Mesenchymal stem cell (in vitro differentiated cells and primary cell): ENCODE results near the gene RPL10A. TPM values are rescaled to one million over a fixed set of nuclear protein-coding genes. Genes with fewer than 3 reads are reported as not detected.

Source experiments
- DNase-seq: peaks from one replicate; pipeline ENCODE4 v3.0.0-alpha.2; 2013
- H2AFZ ChIP-seq: one replicate; pipeline ENCODE4 v1.6.1; 2013; ENCODE audit warnings: low read depth, mild to moderate bottlenecking, control low read depth, inconsistent platforms, low read length, moderate library complexity
- H2AK5ac ChIP-seq: 2 replicates; pipeline ENCODE4 v1.6.1; 2013; ENCODE audit warnings: low read length, moderate library complexity, mild to moderate bottlenecking, inconsistent platforms; ENCODE audit not compliant: severe bottlenecking
- H2BK120ac ChIP-seq: one replicate; pipeline ENCODE4 v1.6.1; 2013; ENCODE audit warnings: low read depth, mild to moderate bottlenecking, inconsistent platforms, low read length, moderate library complexity
- H2BK12ac ChIP-seq, 2 experiments: one replicate each; pipeline ENCODE4 v1.6.1; 2013; ENCODE audit warnings: inconsistent platforms in 2 of 2, low read length in 2 of 2, mild to moderate bottlenecking in 2 of 2, moderate library complexity in 2 of 2, control low read depth in 1 of 2
- H2BK15ac ChIP-seq: one replicate; pipeline ENCODE4 v1.6.1; 2013; ENCODE audit warnings: mild to moderate bottlenecking, low read depth, inconsistent platforms; ENCODE audit not compliant: poor library complexity, severe bottlenecking
- H2BK5ac ChIP-seq: 2 replicates; pipeline ENCODE4 v1.6.1; 2013; ENCODE audit warnings: low read depth, mild to moderate bottlenecking, low read length, control low read depth, inconsistent platforms; ENCODE audit not compliant: poor library complexity, severe bottlenecking
- H3K14ac ChIP-seq, 2 experiments: one replicate each; pipeline ENCODE4 v1.6.1; 2013; ENCODE audit warnings: inconsistent platforms in 2 of 2, low read length in 2 of 2, control low read depth in 1 of 2, mild to moderate bottlenecking in 1 of 2, moderate library complexity in 1 of 2
- H3K18ac ChIP-seq, 2 experiments: one replicate each; pipeline ENCODE4 v1.6.1; 2013; ENCODE audit warnings: inconsistent platforms in 2 of 2, low read length in 2 of 2, control low read depth in 1 of 2, low read depth in 1 of 2, mild to moderate bottlenecking in 1 of 2
- H3K23ac ChIP-seq, 2 experiments: one replicate each; pipeline ENCODE4 v1.6.1; 2013; ENCODE audit warnings: inconsistent platforms in 2 of 2, low read length in 2 of 2, mild to moderate bottlenecking in 2 of 2, moderate library complexity in 2 of 2, control low read depth in 1 of 2
- H3K27ac ChIP-seq: 2 replicates; pipeline ENCODE4 v1.5.1; 2013; ENCODE audit warnings: mild to moderate bottlenecking, moderate library complexity, low read length, control low read depth, inconsistent platforms; ENCODE audit not compliant: poor library complexity, severe bottlenecking
- H3K27me3 ChIP-seq, 2 experiments: 2 replicates each; pipeline versions ENCODE4 v1.6.1 to v1.7.0; 2013; ENCODE audit warnings: low read length in 2 of 2, mild to moderate bottlenecking in 2 of 2, moderate library complexity in 2 of 2, control low read depth in 1 of 2, inconsistent platforms in 1 of 2; ENCODE audit not compliant: control insufficient read depth in 1 of 2, insufficient read depth in 1 of 2
- H3K36me3 ChIP-seq, 2 experiments: 2 replicates each; pipeline versions ENCODE4 v1.6.1 to v1.7.0; 2013; ENCODE audit warnings: low read length in 2 of 2, control low read depth in 1 of 2, inconsistent platforms in 1 of 2, low read depth in 1 of 2, mild to moderate bottlenecking in 1 of 2; ENCODE audit not compliant: insufficient read depth in 2 of 2, control insufficient read depth in 1 of 2
- H3K4ac ChIP-seq, 2 experiments: one replicate each; pipeline ENCODE4 v1.6.1; 2013; ENCODE audit warnings: inconsistent platforms in 2 of 2, low read length in 2 of 2, mild to moderate bottlenecking in 2 of 2, moderate library complexity in 2 of 2, control low read depth in 1 of 2, low read depth in 1 of 2
- H3K4me1 ChIP-seq: 2 replicates; pipeline ENCODE4 v1.6.1; 2013; ENCODE audit warnings: low read depth, low read length, control low read depth; ENCODE audit not compliant: control insufficient read depth, insufficient read depth
- H3K4me2 ChIP-seq: 2 replicates; pipeline ENCODE4 v1.6.1; 2013; ENCODE audit warnings: low read length, mild to moderate bottlenecking, inconsistent platforms; ENCODE audit not compliant: poor library complexity, severe bottlenecking
- H3K4me3 ChIP-seq, 2 experiments: 2 replicates each; pipeline versions ENCODE4 v1.5.1 to v1.7.0; 2013; ENCODE audit warnings: low read length in 2 of 2, mild to moderate bottlenecking in 2 of 2, control low read depth in 1 of 2, low read depth in 1 of 2; ENCODE audit not compliant: insufficient read depth in 1 of 2
- H3K79me1 ChIP-seq: replicated peaks from 2 replicates; pipeline ENCODE4 v1.6.1; 2013; ENCODE audit warnings: mild to moderate bottlenecking, control low read depth, low read length, inconsistent platforms; ENCODE audit not compliant: poor library complexity, severe bottlenecking
- H3K9ac ChIP-seq: 2 replicates; pipeline ENCODE4 v1.7.0; 2013; ENCODE audit warnings: mild to moderate bottlenecking, low read length, moderate library complexity
- H3K9me3 ChIP-seq: 2 replicates; pipeline ENCODE4 v1.7.0; 2013; ENCODE audit warnings: mild to moderate bottlenecking, low read length; ENCODE audit not compliant: control insufficient read depth
- H4K8ac ChIP-seq: one replicate; pipeline ENCODE4 v1.6.1; 2013; ENCODE audit warnings: inconsistent platforms, mild to moderate bottlenecking, low read length, moderate library complexity
- H4K91ac ChIP-seq: one replicate; pipeline ENCODE4 v1.6.1; 2013; ENCODE audit warnings: mild to moderate bottlenecking, low read length, inconsistent platforms
- WGBS: methylation state at CpG from one replicate; pipeline ENCODE4 v1.1.7; 2013; ENCODE audit warnings: mixed read lengths; 5-methylcytosine and 5-hydroxymethylcytosine counted together
- polyA plus RNA-seq, 2 experiments: library from polyadenylated mRNA; stranded (reverse); fragments of 200-250 nt; gene quantifications; one replicate each; pipeline ENCODE4 v1.2.3, GENCODE V29; 2013

RPL10A gene
- polyA plus RNA-seq (2013, experiment 1 of 2): 1,727 TPM
- polyA plus RNA-seq (2013, experiment 2 of 2): 1,711 TPM

DNA sequence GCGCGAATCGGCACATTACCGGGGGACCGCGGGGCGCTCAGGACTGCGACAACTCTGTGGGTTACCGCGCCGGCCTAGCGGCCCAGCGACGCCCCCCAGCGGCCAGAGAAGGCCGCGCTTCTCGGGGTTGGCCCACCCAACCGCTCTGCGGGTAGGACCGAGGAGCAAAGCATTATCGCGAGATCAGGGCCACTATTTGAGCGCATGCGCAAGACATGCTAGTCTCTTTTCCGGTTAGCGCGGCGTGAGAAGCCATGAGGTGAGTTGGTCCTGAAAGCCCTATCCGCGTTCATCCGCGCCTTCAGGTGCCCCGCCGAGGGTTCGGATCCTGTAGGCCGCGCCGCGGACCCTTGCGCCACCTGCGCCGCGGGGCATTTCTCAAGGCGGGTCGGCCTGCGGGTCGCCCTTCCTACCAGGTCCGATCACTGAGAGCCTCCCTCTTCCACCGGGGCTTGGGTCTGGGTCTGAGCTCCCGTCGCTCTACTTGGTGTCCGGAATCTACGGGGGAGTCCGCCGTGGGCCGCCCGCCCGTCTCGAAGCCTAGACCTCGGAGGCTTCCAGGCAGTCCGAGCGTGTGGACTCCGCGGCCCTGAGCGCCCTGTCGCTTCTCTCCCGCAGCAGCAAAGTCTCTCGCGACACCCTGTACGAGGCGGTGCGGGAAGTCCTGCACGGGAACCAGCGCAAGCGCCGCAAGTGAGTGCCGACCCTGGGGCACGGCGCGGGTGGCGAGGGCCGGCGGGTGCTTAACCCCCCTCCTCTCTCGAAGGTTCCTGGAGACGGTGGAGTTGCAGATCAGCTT is at the start of gene RPL10A:
Gene RPL10A (plus strand): TSS at position 221 of the 799 bp plus-strand sequence. CDS start 34 bp downstream, at position 255.
- H4K91ac ChIP-seq: peak within 1 kb of the TSS; percentile 84
- H4K8ac ChIP-seq: peak within 1 kb of the TSS; percentile 98
- H2BK12ac ChIP-seq: peak within 1 kb of the TSS; percentile 63 to 69
- peak; percentile 97 for DNase-seq
- peak within 1 kb of the TSS; percentile 47 to 91 for H3K14ac ChIP-seq
- peak within 1 kb of the TSS; percentile 39 for H2BK15ac ChIP-seq
- peak within 1 kb of the TSS; percentile 96 for H3K9ac ChIP-seq
- peak within 1 kb of the TSS; percentile 78 for H3K4me2 ChIP-seq
- H3K79me1 ChIP-seq: no peaks in the 10 kb centered on the region
- WGBS: under 1% methylated on average over 86 of the region's 86 CpGs
- H2AFZ ChIP-seq: peak within 1 kb of the TSS; percentile 90
- no peaks in the 10 kb centered on the region for H3K27me3 ChIP-seq
- peak within 1 kb of the TSS; percentile 90 for H3K27ac ChIP-seq
- H2AK5ac ChIP-seq: peak within 1 kb of the TSS; percentile 86
- peak within 1 kb of the TSS in 1 of 2 experiments; percentile 66 for H3K23ac ChIP-seq
- peaks cover 36 to 44% of the 10 kb centered on the region in 2 experiments for H3K36me3 ChIP-seq
- H3K4me1 ChIP-seq: peaks cover 16% of the 10 kb centered on the region
- peak within 1 kb of the TSS; percentile 79 to 86 for H3K4me3 ChIP-seq
- peak within 1 kb of the TSS; percentile 82 to 92 for H3K18ac ChIP-seq
- H3K4ac ChIP-seq: peak within 1 kb of the TSS; percentile 80 to 84
- no peak within 1 kb of the TSS for H2BK120ac ChIP-seq
- H2BK5ac ChIP-seq: peak within 1 kb of the TSS; percentile 54
- H3K9me3 ChIP-seq: no peaks in the 10 kb centered on the region

DNA sequence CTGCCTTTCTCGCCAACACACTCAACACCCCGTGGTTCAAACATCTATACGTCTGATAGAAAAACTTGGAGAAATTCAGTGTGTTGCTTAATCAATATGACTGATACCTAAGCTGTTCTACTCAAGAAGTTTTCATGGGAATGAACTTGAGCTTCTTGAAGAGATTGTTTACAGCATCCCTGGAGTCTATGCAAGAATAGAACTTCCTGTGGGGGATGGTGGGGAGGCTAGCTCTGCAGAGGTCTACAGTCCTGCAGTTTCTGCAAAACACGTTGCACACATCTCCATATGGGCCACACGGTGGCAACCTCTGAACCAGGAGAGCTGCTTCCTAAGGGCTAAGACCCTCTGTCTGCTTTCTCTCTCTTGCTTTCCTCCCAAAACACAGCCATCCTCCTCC is 48.8 kb upstream of the RPL10A start:
- no peak overlapping the region for H2AK5ac ChIP-seq
- no peak overlapping the region for H3K4me2 ChIP-seq
- peak overlapping the region; percentile 41 to 87 for H3K18ac ChIP-seq
- no peaks in the 10 kb centered on the region for H3K9me3 ChIP-seq
- H3K4ac ChIP-seq: no peak overlapping the region
- H3K36me3 ChIP-seq: peaks cover 39 to 43% of the 10 kb centered on the region in 2 experiments
- H2BK120ac ChIP-seq: no peak overlapping the region
- no peak overlapping the region for H3K27ac ChIP-seq
- peaks cover 2% of the 10 kb centered on the region for H3K79me1 ChIP-seq
- H3K23ac ChIP-seq: no peak overlapping the region
- peak overlapping the region; percentile 97 for H4K91ac ChIP-seq
- DNase-seq: peak; percentile 88
- H2AFZ ChIP-seq: no peak overlapping the region
- H3K27me3 ChIP-seq: no peaks in the 10 kb centered on the region
- no peak overlapping the region for H3K14ac ChIP-seq
- no peak overlapping the region for H3K4me3 ChIP-seq
- H4K8ac ChIP-seq: peak overlapping the region; percentile 86
- peaks cover 16% of the 10 kb centered on the region for H3K4me1 ChIP-seq
- H3K9ac ChIP-seq: no peak overlapping the region
- no peak overlapping the region for H2BK5ac ChIP-seq
- WGBS: 53% methylated on average over 5 of the region's 5 CpGs
- peak overlapping the region in 1 of 2 experiments; percentile 37 for H2BK12ac ChIP-seq
- no peak overlapping the region for H2BK15ac ChIP-seq

DNA sequence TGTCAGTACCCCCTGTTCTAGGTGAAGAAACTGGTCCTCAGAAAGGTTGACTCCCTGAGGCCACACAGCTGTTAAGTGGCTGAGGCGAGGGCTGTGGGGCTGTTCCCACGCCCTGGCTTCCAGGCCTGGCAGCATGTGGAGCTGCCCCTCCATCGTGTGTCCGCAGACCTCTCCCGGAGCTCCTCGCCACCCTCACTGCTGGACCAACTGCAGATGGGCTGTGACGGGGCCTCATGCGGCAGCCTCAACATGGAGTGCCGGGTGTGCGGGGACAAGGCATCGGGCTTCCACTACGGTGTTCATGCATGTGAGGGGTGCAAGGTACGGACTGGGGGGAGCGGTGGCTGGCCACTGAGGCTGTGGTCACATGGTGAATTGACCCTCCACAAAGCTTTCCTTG is 48.2 kb upstream of the RPL10A start:
- Histone ChIP-seq H3K4me2 (no peak overlapping the region), H3K9ac (no peak overlapping the region), H2BK15ac (peak overlapping the region; percentile 71), H3K27me3 (no peaks in the 10 kb centered on the region), H2BK5ac (no peak overlapping the region), H3K4me1 (peaks cover 17% of the 10 kb centered on the region), H3K79me1 (peaks cover 2% of the 10 kb centered on the region), H2BK120ac (peak overlapping the region; percentile 11), H2BK12ac (peak overlapping the region; percentile 50 to 96), H3K27ac (no peak overlapping the region), H3K4ac (peak overlapping the region; percentile 8 to 88), H2AK5ac (no peak overlapping the region), H3K36me3 (peaks cover 39 to 47% of the 10 kb centered on the region in 2 experiments), H3K18ac (peak overlapping the region; percentile 41 to 87), H3K14ac (peak overlapping the region in 1 of 2 experiments; percentile 3), H4K91ac (peak overlapping the region; percentile 97), H3K23ac (no peak overlapping the region), H3K4me3 (no peak overlapping the region), H2AFZ (no peak overlapping the region), H3K9me3 (no peaks in the 10 kb centered on the region), H4K8ac (peak overlapping the region; percentile 86)
- no peak for DNase-seq
- 94% methylated on average over 14 of the region's 14 CpGs for WGBS

DNA sequence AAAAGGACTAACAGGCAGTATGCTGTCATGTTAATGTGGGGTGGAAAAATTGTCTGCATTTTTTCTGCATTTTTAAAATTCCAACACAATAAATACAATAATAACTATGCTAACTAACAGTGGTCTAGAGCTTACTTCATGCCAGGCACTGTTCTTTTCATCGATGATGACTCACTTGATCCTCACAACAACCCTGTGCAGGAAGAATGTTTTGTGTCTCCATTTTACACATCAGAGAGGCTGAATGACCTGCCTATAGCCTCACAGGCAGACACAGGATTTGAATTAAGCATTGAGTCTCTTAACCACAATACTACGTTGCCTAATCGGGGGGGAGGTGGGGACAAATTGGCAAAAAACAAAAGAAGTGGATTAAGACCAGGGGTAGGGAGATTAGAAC is 42.9 kb upstream of the RPL10A start:
- Histone ChIP-seq H2BK5ac (no peak overlapping the region), H3K9ac (no peak overlapping the region), H3K4me3 (no peak overlapping the region), H3K27me3 (no peaks in the 10 kb centered on the region), H2BK120ac (no peak overlapping the region), H3K79me1 (peaks cover 1% of the 10 kb centered on the region), H4K8ac (no peak overlapping the region), H2AK5ac (peak overlapping the region; percentile 12), H2BK12ac (peak overlapping the region; percentile 3 to 28), H3K18ac (peak overlapping the region; percentile 48 to 79), H4K91ac (peak overlapping the region; percentile 75), H3K14ac (no peak overlapping the region), H3K27ac (peak overlapping the region; percentile 38), H2AFZ (no peak overlapping the region), H3K4ac (peak overlapping the region in 1 of 2 experiments; percentile 24), H3K4me1 (peaks cover 39% of the 10 kb centered on the region), H3K23ac (no peak overlapping the region), H3K4me2 (no peak overlapping the region), H2BK15ac (no peak overlapping the region), H3K36me3 (peaks cover 40 to 57% of the 10 kb centered on the region in 2 experiments), H3K9me3 (peaks cover 15% of the 10 kb centered on the region)
- 12% methylated on average over 2 of the region's 3 CpGs for WGBS
- DNase-seq: peak; percentile 73
